HEK293 (cell line): Measurements from ENCODE around the gene HNRNPUL2.

ENCODE experiments used
- CTCF ChIA-PET: fragments of 350-600 bp; formaldehyde crosslinking; extraction: SDS; loops from one replicate; lab custom pipeline; 2021; ENCODE audit warnings: antibody characterized with exemption; lab: Yijun Ruan, JAX
- POLR2A ChIA-PET: fragments of 300-600 bp; formaldehyde crosslinking; extraction: SDS; loops from one replicate; lab custom pipeline; 2020; ENCODE audit warnings: antibody characterized with exemption, inconsistent platforms; lab: Yijun Ruan, JAX
- H3K27ac ChIP-seq: fragments of 200-500 bp; sonication (Bioruptor generic); 2 replicates; pipeline ENCODE4 v1.5.1; 2014; ENCODE audit warnings: low read depth, low read length, control low read depth, inconsistent platforms; ENCODE audit errors: extremely low read depth
- H3K36me3 ChIP-seq, 2 experiments: fragments of 200-500 bp in 1 of 2; sonication (Bioruptor generic) in 1 of 2; 1 replicate in 1 of 2; 2 replicates in 1 of 2; pipeline ENCODE4 v1.5.1; 2014 to 2017; ENCODE audit warnings: inconsistent platforms in 2 of 2, low read length in 2 of 2; ENCODE audit not compliant: control insufficient read depth in 2 of 2, insufficient read depth in 1 of 2
- H3K4me1 ChIP-seq: fragments of 200-500 bp; sonication (Bioruptor generic); 2 replicates; pipeline ENCODE4 v1.5.1; 2014; ENCODE audit warnings: mild to moderate bottlenecking, low read length, inconsistent platforms; ENCODE audit not compliant: control insufficient read depth, insufficient read depth
- H3K4me3 ChIP-seq: 2 replicates; pipeline ENCODE4 v1.5.1; 2011; ENCODE audit warnings: low read depth, mild to moderate bottlenecking, control low read depth, low read length, moderate library complexity
- H3K9me3 ChIP-seq: fragments of 200-500 bp; sonication (Bioruptor generic); 2 replicates; pipeline ENCODE4 v1.5.1; 2014; ENCODE audit warnings: low read depth, low read length, inconsistent platforms; ENCODE audit not compliant: control insufficient read depth, insufficient read depth
- GLI2 ChIP-seq: fragments of 450-650 bp; formaldehyde crosslinking; IDR thresholded peaks from 2 replicates; pipeline ENCODE4; 2017; ENCODE audit warnings: missing biosample characterization, missing genetic modification characterization, low read depth, borderline replicate concordance
- GLIS1 ChIP-seq: fragments of 450-650 bp; formaldehyde crosslinking; IDR thresholded peaks from 2 replicates; pipeline ENCODE4 v1.5.1; 2016; ENCODE audit warnings: missing biosample characterization, missing genetic modification characterization
- HOXA7 ChIP-seq: sonication (generic); formaldehyde crosslinking; IDR thresholded peaks from 2 replicates; pipeline ENCODE4 v1.8.1; 2022; ENCODE audit warnings: missing genetic modification reagents, borderline replicate concordance
- HOXD13 ChIP-seq: sonication (generic); formaldehyde crosslinking; IDR thresholded peaks from 2 replicates; pipeline ENCODE4 v1.8.0; 2022; ENCODE audit warnings: missing genetic modification reagents, borderline replicate concordance
- KLF16 ChIP-seq: fragments of 450-650 bp; formaldehyde crosslinking; IDR thresholded peaks from 2 replicates; pipeline ENCODE4 v1.5.1; 2017; ENCODE audit warnings: missing biosample characterization, missing genetic modification characterization
- SETDB1 ChIP-seq: IDR thresholded peaks from one replicate; pipeline ENCODE4 v1.6.1; 2017; ENCODE audit warnings: mild to moderate bottlenecking, low read length, moderate library complexity, mixed read lengths; ENCODE audit not compliant: insufficient read length
- YY1 ChIP-seq: fragments of 450-650 bp; formaldehyde crosslinking; IDR thresholded peaks from 2 replicates; pipeline ENCODE4 v1.5.1; 2018; ENCODE audit warnings: missing biosample characterization, missing genetic modification characterization
- ZNF112 ChIP-seq: fragments of 450-650 bp; formaldehyde crosslinking; IDR thresholded peaks from 2 replicates; pipeline ENCODE4 v1.5.0; 2017; ENCODE audit warnings: missing biosample characterization, missing genetic modification characterization
- ZNF132 ChIP-seq: fragments of 450-650 bp; formaldehyde crosslinking; IDR thresholded peaks from 2 replicates; pipeline ENCODE4 v1.5.1; 2017; ENCODE audit warnings: missing biosample characterization, missing genetic modification characterization, borderline replicate concordance
- ZNF138 ChIP-seq: fragments of 450-650 bp; formaldehyde crosslinking; IDR thresholded peaks from 2 replicates; pipeline ENCODE4 v1.5.1; 2016; ENCODE audit warnings: missing biosample characterization, missing genetic modification characterization, borderline replicate concordance
- ZNF175 ChIP-seq: fragments of 450-650 bp; formaldehyde crosslinking; IDR thresholded peaks from 2 replicates; pipeline ENCODE4 v1.5.1; 2016; ENCODE audit warnings: missing biosample characterization, missing genetic modification characterization
- ZNF202 ChIP-seq: fragments of 450-650 bp; formaldehyde crosslinking; IDR thresholded peaks from 2 replicates; pipeline ENCODE4 v1.5.1; 2016; ENCODE audit warnings: missing biosample characterization, missing genetic modification characterization, borderline replicate concordance
- ZNF37A ChIP-seq: fragments of 450-650 bp; IDR thresholded peaks from 2 replicates; pipeline ENCODE4 v1.5.1; 2018; ENCODE audit warnings: missing biosample characterization, missing genetic modification characterization
- ZNF394 ChIP-seq: fragments of 450-650 bp; formaldehyde crosslinking; IDR thresholded peaks from 2 replicates; pipeline ENCODE4 v1.5.1; 2016; ENCODE audit warnings: missing biosample characterization, missing genetic modification characterization, mild to moderate bottlenecking, moderate library complexity, borderline replicate concordance
- ZNF514 ChIP-seq: fragments of 450-650 bp; formaldehyde crosslinking; IDR thresholded peaks from 2 replicates; pipeline ENCODE4 v1.5.1; 2016; ENCODE audit warnings: missing biosample characterization, missing genetic modification characterization
- ZNF610 ChIP-seq: fragments of 450-650 bp; formaldehyde crosslinking; IDR thresholded peaks from 2 replicates; pipeline ENCODE4 v1.5.1; 2016; ENCODE audit warnings: missing biosample characterization, missing genetic modification characterization, borderline replicate concordance
- ZNF658 ChIP-seq: fragments of 450-650 bp; formaldehyde crosslinking; IDR thresholded peaks from 2 replicates; pipeline ENCODE4; 2016; ENCODE audit warnings: missing biosample characterization, missing genetic modification characterization
- ZNF677 ChIP-seq: fragments of 450-650 bp; IDR thresholded peaks from 2 replicates; pipeline ENCODE4 v1.5.0; 2018; ENCODE audit warnings: missing biosample characterization, mild to moderate bottlenecking, missing genetic modification characterization, moderate library complexity
- ZNF747 ChIP-seq: fragments of 450-650 bp; formaldehyde crosslinking; IDR thresholded peaks from 2 replicates; pipeline ENCODE4 v1.5.1; 2016; ENCODE audit warnings: missing biosample characterization, missing genetic modification characterization
- ZNF777 ChIP-seq: fragments of 450-650 bp; formaldehyde crosslinking; IDR thresholded peaks from 2 replicates; pipeline ENCODE4 v1.5.1; 2017; ENCODE audit warnings: missing biosample characterization, missing genetic modification characterization, borderline replicate concordance
- ZNF785 ChIP-seq: fragments of 450-650 bp; formaldehyde crosslinking; IDR thresholded peaks from 2 replicates; pipeline ENCODE4 v1.5.1; 2016; ENCODE audit warnings: missing biosample characterization, missing genetic modification characterization
- ZSCAN16 ChIP-seq: fragments of 450-650 bp; formaldehyde crosslinking; IDR thresholded peaks from 2 replicates; pipeline ENCODE4 v1.5.1; 2016; ENCODE audit warnings: missing biosample characterization, missing genetic modification characterization
- TF ChIP-seq, protein P1 (sequence below): fragments of 450-650 bp; formaldehyde crosslinking; IDR thresholded peaks from 2 replicates; pipeline ENCODE4 v1.5.1; 2017; ENCODE audit warnings: missing biosample characterization, missing genetic modification characterization
- TF ChIP-seq, protein P2 (sequence below): fragments of 450-650 bp; formaldehyde crosslinking; IDR thresholded peaks from 2 replicates; pipeline ENCODE4 v1.5.1; 2017; ENCODE audit warnings: missing biosample characterization, missing genetic modification characterization

Gene HNRNPUL2

DNA sequence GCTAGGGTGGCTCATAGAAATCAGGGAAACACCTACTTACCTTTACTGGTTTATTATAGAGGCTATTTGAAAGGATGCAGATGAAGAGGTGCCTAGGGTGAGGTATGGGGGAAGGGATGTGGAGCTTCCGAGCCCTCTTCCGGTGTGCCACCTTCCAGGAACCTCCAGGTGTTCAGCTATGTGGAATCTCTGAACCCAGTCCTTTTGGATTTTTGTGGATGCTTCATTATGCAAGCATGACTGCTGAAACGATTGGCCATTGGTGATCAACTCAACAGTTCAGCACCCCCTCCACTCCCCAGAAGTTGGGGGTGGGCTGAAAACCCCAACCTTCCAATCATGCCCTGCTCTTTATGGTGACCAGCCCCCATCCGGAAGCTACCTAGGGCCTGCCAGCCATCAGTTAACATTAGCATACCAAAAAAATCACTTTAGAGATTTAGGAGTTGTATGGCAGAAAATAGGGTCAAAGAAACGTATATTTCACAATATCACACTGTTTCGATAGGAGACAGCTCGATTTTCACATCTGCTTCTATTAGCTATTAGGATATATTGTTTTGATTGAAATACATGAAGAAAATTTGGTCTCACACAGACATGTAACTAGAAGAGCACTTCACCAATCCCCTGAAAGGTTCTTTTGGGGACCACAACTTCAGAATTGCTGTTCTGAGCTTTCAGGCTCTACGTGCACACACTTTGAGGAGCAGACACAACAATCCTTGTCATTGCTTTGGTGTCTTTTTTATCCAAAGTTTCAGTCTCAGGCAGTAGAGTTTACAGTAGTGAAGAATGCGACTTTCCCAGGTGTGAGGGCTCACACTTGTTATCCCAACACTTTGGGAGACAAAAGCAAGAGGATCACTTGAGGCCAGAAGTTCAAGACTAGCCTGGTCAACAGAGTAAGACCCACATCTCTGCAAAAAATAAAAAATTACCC is 30.9 kb upstream of the HNRNPUL2 start:
- CTCF ChIA-PET: interaction anchor here (0.8 to 1.9 kb wide), 2 partner anchors 9 to 12 kb away, joined by 5 to 6 read pairs; no protein-coding TSS in a partner anchor
- Histone ChIP-seq H3K9me3 (no peaks in the 10 kb centered on the region), H3K27ac (no peak overlapping the region), H3K4me1 (peaks cover 4% of the 10 kb centered on the region; the same call in 1 of the 2 replicates), H3K4me3 (no peak overlapping the region)
- POLR2A ChIA-PET: interaction anchor here (1.1 to 1.5 kb wide), 3 partner anchors 11 to 97 kb away, joined by 3 to 4 read pairs (median 4); partner anchors contain the start of gene TMEM179B
- no peak for TF ChIP-seq YY1 (tag by site-specific recombination)
- no peak for TF ChIP-seq ZNF138
- TF ChIP-seq ZNF658 (tag by site-specific recombination): no peak
- no peak for TF ChIP-seq GLI2
- no peak for TF ChIP-seq SETDB1
- no peak for TF ChIP-seq ZSCAN16 (tag by site-specific recombination)
- TF ChIP-seq ZNF132 (tag by site-specific recombination): no peak
- no peak for TF ChIP-seq ZNF610 (tag by site-specific recombination)
- TF ChIP-seq HOXA7 (CRISPR knock-in tag): no peak
- TF ChIP-seq ZNF514: no peak
- TF ChIP-seq ZNF175 (tag by site-specific recombination): no peak
- TF ChIP-seq ZNF785: no peak
- no peak for TF ChIP-seq ZNF112
- TF ChIP-seq KLF16 (tag by site-specific recombination): no peak
- no peak for TF ChIP-seq ZNF777
- TF ChIP-seq ZNF37A: no peak
- TF ChIP-seq, all 188 proteins: peak for 0
- H3K36me3 ChIP-seq: peaks cover 0 to 7% of the 10 kb centered on the region in 2 experiments; a peak in 2 of 3 replicates

DNA sequence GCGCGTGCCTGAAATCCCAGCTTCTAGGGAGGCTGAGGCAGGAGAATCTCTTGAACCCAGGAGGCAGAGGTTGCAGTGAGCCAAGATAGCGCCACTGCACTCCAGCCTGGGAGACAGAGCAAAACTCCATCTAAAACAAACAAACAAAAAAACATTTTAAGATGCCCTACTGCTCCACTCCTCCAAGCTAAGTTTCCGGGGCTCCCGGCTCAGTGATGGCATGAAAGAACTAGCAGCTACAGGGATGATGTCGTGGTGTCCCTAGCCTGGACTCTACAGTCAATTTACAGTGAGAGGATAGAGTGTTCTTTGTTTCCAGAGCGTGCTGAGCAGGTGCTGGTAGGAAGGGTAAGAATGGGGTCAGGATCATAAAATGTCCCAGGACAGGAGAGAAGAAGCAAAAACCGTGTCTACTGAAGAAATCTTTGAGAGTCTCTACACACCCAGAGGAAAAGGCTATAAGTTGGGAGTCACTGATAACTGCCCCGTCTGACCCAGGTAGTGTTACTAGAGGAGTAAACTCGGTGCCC is 27.9 kb upstream of the HNRNPUL2 start:
- CTCF ChIA-PET: interaction anchor here (0.7 to 2.7 kb wide), 4 partner anchors 9 to 31 kb away, joined by 3 to 11 read pairs (median 4); partner anchors contain the start of gene TMEM179B
- Histone ChIP-seq H3K4me3 (no peak overlapping the region), H3K9me3 (no peaks in the 10 kb centered on the region), H3K4me1 (no peaks in the 10 kb centered on the region), H3K27ac (no peak overlapping the region), H3K36me3 (peaks cover 0 to 12% of the 10 kb centered on the region in 2 experiments; a peak in 2 of 3 replicates)
- TF ChIP-seq GLIS1: no peak
- TF ChIP-seq, protein P1, sequence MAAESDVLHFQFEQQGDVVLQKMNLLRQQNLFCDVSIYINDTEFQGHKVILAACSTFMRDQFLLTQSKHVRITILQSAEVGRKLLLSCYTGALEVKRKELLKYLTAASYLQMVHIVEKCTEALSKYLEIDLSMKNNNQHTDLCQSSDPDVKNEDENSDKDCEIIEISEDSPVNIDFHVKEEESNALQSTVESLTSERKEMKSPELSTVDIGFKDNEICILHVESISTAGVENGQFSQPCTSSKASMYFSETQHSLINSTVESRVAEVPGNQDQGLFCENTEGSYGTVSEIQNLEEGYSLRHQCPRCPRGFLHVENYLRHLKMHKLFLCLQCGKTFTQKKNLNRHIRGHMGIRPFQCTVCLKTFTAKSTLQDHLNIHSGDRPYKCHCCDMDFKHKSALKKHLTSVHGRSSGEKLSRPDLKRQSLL (tag by site-specific recombination): no peak
- TF ChIP-seq HOXD13 (CRISPR knock-in tag): no peak
- TF ChIP-seq SETDB1: no peak
- no peak for TF ChIP-seq ZNF394 (tag by site-specific recombination)
- no peak for TF ChIP-seq ZNF202
- no peak for TF ChIP-seq ZNF677 (tag by site-specific recombination)
- TF ChIP-seq, protein P2, sequence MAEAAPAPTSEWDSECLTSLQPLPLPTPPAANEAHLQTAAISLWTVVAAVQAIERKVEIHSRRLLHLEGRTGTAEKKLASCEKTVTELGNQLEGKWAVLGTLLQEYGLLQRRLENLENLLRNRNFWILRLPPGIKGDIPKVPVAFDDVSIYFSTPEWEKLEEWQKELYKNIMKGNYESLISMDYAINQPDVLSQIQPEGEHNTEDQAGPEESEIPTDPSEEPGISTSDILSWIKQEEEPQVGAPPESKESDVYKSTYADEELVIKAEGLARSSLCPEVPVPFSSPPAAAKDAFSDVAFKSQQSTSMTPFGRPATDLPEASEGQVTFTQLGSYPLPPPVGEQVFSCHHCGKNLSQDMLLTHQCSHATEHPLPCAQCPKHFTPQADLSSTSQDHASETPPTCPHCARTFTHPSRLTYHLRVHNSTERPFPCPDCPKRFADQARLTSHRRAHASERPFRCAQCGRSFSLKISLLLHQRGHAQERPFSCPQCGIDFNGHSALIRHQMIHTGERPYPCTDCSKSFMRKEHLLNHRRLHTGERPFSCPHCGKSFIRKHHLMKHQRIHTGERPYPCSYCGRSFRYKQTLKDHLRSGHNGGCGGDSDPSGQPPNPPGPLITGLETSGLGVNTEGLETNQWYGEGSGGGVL (tag by site-specific recombination): no peak
- TF ChIP-seq ZNF747: no peak
- POLR2A ChIA-PET: interaction anchor here (1.6 to 3.4 kb wide), 3 partner anchors 12 to 79 kb away, joined by 5 to 137 read pairs (median 22); partner anchors contain the start of genes HNRNPUL2 and TTC9C
